Endodermal cell (in vitro differentiated cells): ENCODE results near the gene MOB2. TPM values are rescaled to one million over a fixed set of nuclear protein-coding genes. Genes with fewer than 3 reads are reported as not detected.

Experiments
- DNase-seq: peaks from one replicate; pipeline ENCODE4 v3.0.0-alpha.2; 2017
- H3K27ac ChIP-seq: 2 replicates; pipeline ENCODE4 v1.5.1; 2013; ENCODE audit warnings: mild to moderate bottlenecking, low read depth, low read length, moderate library complexity
- H3K27me3 ChIP-seq: 2 replicates; pipeline ENCODE4 v1.6.1; 2013; ENCODE audit warnings: mild to moderate bottlenecking, low read length, moderate library complexity; ENCODE audit not compliant: insufficient read depth, control insufficient read depth, poor library complexity, severe bottlenecking
- H3K36me3 ChIP-seq: 2 replicates; pipeline ENCODE4 v1.7.0; 2013; ENCODE audit warnings: mild to moderate bottlenecking, low read length, moderate library complexity; ENCODE audit not compliant: control insufficient read depth, insufficient read depth
- H3K4me1 ChIP-seq: one replicate; pipeline ENCODE4 v1.7.0; 2013; ENCODE audit warnings: low read length; ENCODE audit not compliant: control insufficient read depth, insufficient read depth
- H3K4me3 ChIP-seq: 2 replicates; pipeline ENCODE4 v1.5.1; 2013; ENCODE audit warnings: mild to moderate bottlenecking, low read length, moderate library complexity
- H3K9ac ChIP-seq: 2 replicates; pipeline ENCODE4 v1.6.1; 2013; ENCODE audit warnings: mild to moderate bottlenecking, low read length, moderate library complexity; ENCODE audit not compliant: poor library complexity, severe bottlenecking; ENCODE audit errors: extremely low read depth
- H3K9me3 ChIP-seq: 2 replicates; pipeline ENCODE4 v1.6.1; 2013; ENCODE audit warnings: mild to moderate bottlenecking, low read length, moderate library complexity; ENCODE audit not compliant: control insufficient read depth
- H3K27ac Mint-ChIP-seq: 2 replicates; pipeline ENCODE4 v1.8.0; 2020; ENCODE audit warnings: mixed read lengths
- H3K27me3 Mint-ChIP-seq: 2 replicates; pipeline ENCODE4 v1.8.0; 2021; ENCODE audit warnings: mild to moderate bottlenecking, mixed read lengths; ENCODE audit not compliant: insufficient read depth
- H3K36me3 Mint-ChIP-seq: 2 replicates; pipeline ENCODE4 v1.8.0; 2020; ENCODE audit warnings: low read depth, mixed read lengths
- H3K4me1 Mint-ChIP-seq: 2 replicates; pipeline ENCODE4 v1.8.0; 2020; ENCODE audit warnings: mixed read lengths
- H3K4me3 Mint-ChIP-seq: 2 replicates; pipeline ENCODE4 v1.8.0; 2020; ENCODE audit warnings: mild to moderate bottlenecking, moderate library complexity, mixed read lengths
- H3K9me3 Mint-ChIP-seq: 2 replicates; pipeline ENCODE4 v1.8.0; 2020; ENCODE audit warnings: mild to moderate bottlenecking, mixed read lengths
- CTCF ChIP-seq: fragments of 200-600 bp; sonication (generic); conservative IDR thresholded peaks from 2 replicates; pipeline ENCODE4 v1.5.0; 2021; ENCODE audit warnings: antibody characterized with exemption, mild to moderate bottlenecking
- WGBS, 2 experiments: methylation state at CpG; one replicate each; pipeline versions ENCODE4 v1.1.5 to v1.1.7; 2013; ENCODE audit warnings: missing lambda C conversion rate in 2 of 2, mixed read lengths in 1 of 2; ENCODE audit not compliant: insufficient coverage in 1 of 2, insufficient read length in 1 of 2; 5-methylcytosine and 5-hydroxymethylcytosine counted together
- total RNA-seq, 2 donors: library from RNA; stranded (reverse); fragmentation: NEBNext Ultra II Directional in 1 of 2; extraction: Animal tissue kit (Norgen Biotek cat#: 25700) in 1 of 2; gene quantifications; 2 replicates in 1 of 2; 3 replicates in 1 of 2; pipeline ENCODE4 v1.2.1, GENCODE V29; 2021

The MOB2 gene
- total RNA-seq, 2 donors from 2014 or later = 23.9 to 25.4 TPM

- Histone ChIP-seq H3K4me1 (no peaks in the 10 kb centered on the region), H3K9ac (no peak overlapping the region), H3K36me3 (no peaks in the 10 kb centered on the region), H3K27me3 (no peaks in the 10 kb centered on the region), H3K27ac (no peak overlapping the region), H3K9me3 (no peaks in the 10 kb centered on the region), H3K4me3 (no peak overlapping the region)
- Mint-ChIP-seq H3K27ac (no peak overlapping the region), H3K27me3 (no peaks in the 10 kb centered on the region), H3K36me3 (no peaks in the 10 kb centered on the region), H3K4me1 (no peaks in the 10 kb centered on the region), H3K4me3 (no peak overlapping the region), H3K9me3 (no peaks in the 10 kb centered on the region)
- DNase-seq = no peak
- whole genome bisulfite sequencing, 2 experiments = 89 to 92% methylated on average over 8 to 28 of the region's 28 CpGs
- no peak for TF ChIP-seq CTCF
These were observed 43.7 kb downstream of the MOB2 start for GRCh38 chr11:1442807-1443366.

GRCh38 chr11:1442163-1442562 is 44.4 kb downstream of the MOB2 start:
- no peaks in the 10 kb centered on the region for H3K36me3 Mint-ChIP-seq
- H3K4me3 Mint-ChIP-seq = no peak overlapping the region
- H3K27ac ChIP-seq = no peak overlapping the region
- 59 to 74% methylated on average over 3 to 9 of the region's 9 CpGs for WGBS, 2 experiments
- H3K9me3 Mint-ChIP-seq = no peaks in the 10 kb centered on the region
- no peaks in the 10 kb centered on the region for H3K4me1 Mint-ChIP-seq
- TF ChIP-seq CTCF = no peak
- no peaks in the 10 kb centered on the region for H3K9me3 ChIP-seq
- no peaks in the 10 kb centered on the region for H3K4me1 ChIP-seq
- H3K27me3 ChIP-seq = no peaks in the 10 kb centered on the region
- no peaks in the 10 kb centered on the region for H3K27me3 Mint-ChIP-seq
- no peaks in the 10 kb centered on the region for H3K36me3 ChIP-seq
- no peak overlapping the region for H3K9ac ChIP-seq
- peak overlapping the region; percentile 66 for H3K27ac Mint-ChIP-seq
- DNase-seq = peak; percentile 87
- H3K4me3 ChIP-seq = no peak overlapping the region

- H3K9me3 Mint-ChIP-seq = no peaks in the 10 kb centered on the region
- H3K4me1 Mint-ChIP-seq = no peaks in the 10 kb centered on the region
- Histone ChIP-seq H3K4me3 (no peak overlapping the region), H3K27ac (no peak overlapping the region), H3K9ac (no peak overlapping the region), H3K27me3 (no peaks in the 10 kb centered on the region), H3K36me3 (no peaks in the 10 kb centered on the region), H3K4me1 (no peaks in the 10 kb centered on the region), H3K9me3 (no peaks in the 10 kb centered on the region)
- 96% methylated on average over 7 to 12 of the region's 12 CpGs for WGBS, 2 experiments
- DNase-seq = no peak
- no peaks in the 10 kb centered on the region for H3K27me3 Mint-ChIP-seq
- H3K4me3 Mint-ChIP-seq = no peak overlapping the region
- no peak for TF ChIP-seq CTCF
- no peak overlapping the region for H3K27ac Mint-ChIP-seq
- no peaks in the 10 kb centered on the region for H3K36me3 Mint-ChIP-seq
These were observed 46.1 kb downstream of the MOB2 start for GRCh38 chr11:1440496-1440895.
